Smooth muscle cell (in vitro differentiated cells): ENCODE results near the gene MICAL3. TPM values are rescaled to one million over a fixed set of nuclear protein-coding genes. Genes with fewer than 3 reads are reported as not detected.
A peak's percentile ranks its signal among the peaks of the same experiment; 100 is the strongest.

ENCODE experiments used
- DNase-seq: peaks from one replicate; lab custom pipeline; 2025; ENCODE audit not compliant: unreplicated experiment; lab: John Stamatoyannopoulos, UW
- H2AFZ ChIP-seq: fragments of 200-600 bp; sonication (generic); 2 replicates; pipeline ENCODE4 v1.6.0; 2016; ENCODE audit warnings: antibody characterized with exemption, low read depth, mild to moderate bottlenecking
- H3F3A ChIP-seq: fragments of 200-600 bp; sonication (generic); 2 replicates; pipeline ENCODE4 v1.6.0; 2017; ENCODE audit warnings: antibody characterized with exemption, low read depth
- H3K27ac ChIP-seq: fragments of 200-600 bp; sonication (generic); 2 replicates; pipeline ENCODE4 v1.5.1; 2016; ENCODE audit warnings: low read depth, mild to moderate bottlenecking
- H3K27me3 ChIP-seq: fragments of 200-600 bp; sonication (generic); 2 replicates; pipeline ENCODE4 v1.6.1; 2016; ENCODE audit warnings: low read depth, mild to moderate bottlenecking
- H3K36me3 ChIP-seq: fragments of 200-600 bp; sonication (generic); 2 replicates; pipeline ENCODE4 v1.5.1; 2016; ENCODE audit warnings: low read depth
- H3K4me1 ChIP-seq: fragments of 200-600 bp; sonication (generic); 2 replicates; pipeline ENCODE4 v1.5.1; 2016; ENCODE audit warnings: low read depth
- H3K4me2 ChIP-seq: fragments of 200-600 bp; sonication (generic); 2 replicates; pipeline ENCODE4 v1.6.0; 2016; ENCODE audit warnings: mild to moderate bottlenecking
- H3K4me3 ChIP-seq: fragments of 200-600 bp; sonication (generic); 2 replicates; pipeline ENCODE4 v1.5.1; 2016; ENCODE audit warnings: mild to moderate bottlenecking
- H3K79me2 ChIP-seq: fragments of 200-600 bp; sonication (generic); 2 replicates; pipeline ENCODE4 v1.6.0; 2016; ENCODE audit warnings: low read depth, mild to moderate bottlenecking
- H3K9ac ChIP-seq: fragments of 200-600 bp; sonication (generic); 2 replicates; pipeline ENCODE4 v1.6.0; 2016; ENCODE audit warnings: low read depth
- H3K9me3 ChIP-seq: fragments of 200-600 bp; sonication (generic); replicated peaks from 2 replicates; pipeline ENCODE4 v1.5.1; 2016; ENCODE audit warnings: low read depth
- H4K20me1 ChIP-seq: fragments of 200-600 bp; sonication (generic); 2 replicates; pipeline ENCODE4 v1.6.0; 2016; ENCODE audit warnings: low read depth
- CTCF ChIP-seq: fragments of 200-600 bp; sonication (generic); IDR thresholded peaks from 2 replicates; pipeline ENCODE4 v1.5.1; 2017; ENCODE audit warnings: borderline replicate concordance, mild to moderate bottlenecking, antibody characterized with exemption; ENCODE audit not compliant: insufficient read depth, poor library complexity, severe bottlenecking
- WGBS: methylation state at CpG from one replicate; pipeline ENCODE4 v1.1.7; 2016; ENCODE audit warnings: low lambda C conversion rate; 5-methylcytosine and 5-hydroxymethylcytosine counted together
- polyA plus RNA-seq: library from polyadenylated mRNA; unstranded; fragments of >200 nt; fragmentation: Nextera tagmentation; extraction: Ambion mirVana; gene quantifications from 2 replicates; pipeline ENCODE4 v1.2.1, GENCODE V29; 2016
- total RNA-seq: library from RNA; depleted of rRNA; stranded (reverse); fragments of >200 nt; gene quantifications from 2 replicates; pipeline ENCODE4 v1.2.3, GENCODE V29; 2014

MICAL3 gene
- total and polyA plus RNA-seq, 2 experiments from 2014 or later: 3.1 to 28.6 TPM

GRCh38 chr22:17761138-17761488 lies 263.2 kb downstream of the MICAL3 start:
- H3K9ac ChIP-seq: no peak overlapping the region
- WGBS: 94% methylated on average over 4 of the region's 4 CpGs
- H3K9me3 ChIP-seq: no peaks in the 10 kb centered on the region
- no peak overlapping the region for H3K4me2 ChIP-seq
- H3K79me2 ChIP-seq: no peaks in the 10 kb centered on the region
- DNase-seq: no peak
- no peak overlapping the region for H2AFZ ChIP-seq
- no peak for TF ChIP-seq CTCF
- H3F3A ChIP-seq: no peaks in the 10 kb centered on the region
- H3K4me1 ChIP-seq: no peaks in the 10 kb centered on the region
- H3K4me3 ChIP-seq: no peak overlapping the region
- H3K27me3 ChIP-seq: no peaks in the 10 kb centered on the region
- no peaks in the 10 kb centered on the region for H3K36me3 ChIP-seq
- H4K20me1 ChIP-seq: no peaks in the 10 kb centered on the region
- H3K27ac ChIP-seq: no peak overlapping the region

- Histone ChIP-seq H3K4me1 (no peaks in the 10 kb centered on the region), H3K27me3 (no peaks in the 10 kb centered on the region), H3K4me2 (no peak overlapping the region), H3F3A (no peaks in the 10 kb centered on the region), H3K79me2 (no peaks in the 10 kb centered on the region), H4K20me1 (no peaks in the 10 kb centered on the region), H3K9me3 (no peaks in the 10 kb centered on the region), H3K27ac (no peak overlapping the region), H3K9ac (no peak overlapping the region), H2AFZ (no peak overlapping the region), H3K4me3 (no peak overlapping the region), H3K36me3 (no peaks in the 10 kb centered on the region)
- WGBS: 91% methylated on average over 14 of the region's 14 CpGs
- no peak for DNase-seq
- peak; percentile 5 for TF ChIP-seq CTCF
Measured at GRCh38 chr22:17754233-17754925, 270.0 kb downstream of the MICAL3 start.

- Histone ChIP-seq H3K27me3 (no peaks in the 10 kb centered on the region), H2AFZ (no peak overlapping the region), H3K79me2 (no peaks in the 10 kb centered on the region), H3K4me3 (no peak overlapping the region), H3K9me3 (no peaks in the 10 kb centered on the region), H3K27ac (no peak overlapping the region), H3K36me3 (no peaks in the 10 kb centered on the region), H3K4me2 (no peak overlapping the region), H3F3A (no peaks in the 10 kb centered on the region), H4K20me1 (no peaks in the 10 kb centered on the region), H3K4me1 (no peaks in the 10 kb centered on the region), H3K9ac (no peak overlapping the region)
- DNase-seq: no peak
- 82% methylated on average over 13 of the region's 13 CpGs for WGBS
- no peak for TF ChIP-seq CTCF
Measured at GRCh38 chr22:17753401-17753989, 270.9 kb downstream of the MICAL3 start.

- TF ChIP-seq CTCF: no peak
- Histone ChIP-seq H3K27ac (no peak overlapping the region), H3K4me1 (no peaks in the 10 kb centered on the region), H2AFZ (no peak overlapping the region), H3F3A (no peaks in the 10 kb centered on the region), H3K4me3 (no peak overlapping the region), H3K9me3 (no peaks in the 10 kb centered on the region), H3K27me3 (no peaks in the 10 kb centered on the region), H4K20me1 (no peaks in the 10 kb centered on the region), H3K79me2 (no peaks in the 10 kb centered on the region), H3K9ac (no peak overlapping the region), H3K4me2 (no peak overlapping the region), H3K36me3 (no peaks in the 10 kb centered on the region)
- DNase-seq: no peak
- WGBS: 91% methylated on average over 6 of the region's 6 CpGs
Measured at GRCh38 chr22:17751596-17751995, 272.8 kb downstream of the MICAL3 start.
